HG02981 (cell line): ENCODE measurements around the gene UNC13D.
"Not testable (repeated sequence)": the region's sequence is repeated elsewhere in the genome, so short reads cannot be mapped to it uniquely, and the experiment has no call there.

Experiments
- ATAC-seq: cut with Tn5 transposase; IDR thresholded peaks from one replicate; pipeline ENCODE4 v1.9.1; 2021; ENCODE audit warnings: mild to moderate bottlenecking, moderate library complexity; ENCODE audit not compliant: unreplicated experiment

Gene UNC13D

DNA sequence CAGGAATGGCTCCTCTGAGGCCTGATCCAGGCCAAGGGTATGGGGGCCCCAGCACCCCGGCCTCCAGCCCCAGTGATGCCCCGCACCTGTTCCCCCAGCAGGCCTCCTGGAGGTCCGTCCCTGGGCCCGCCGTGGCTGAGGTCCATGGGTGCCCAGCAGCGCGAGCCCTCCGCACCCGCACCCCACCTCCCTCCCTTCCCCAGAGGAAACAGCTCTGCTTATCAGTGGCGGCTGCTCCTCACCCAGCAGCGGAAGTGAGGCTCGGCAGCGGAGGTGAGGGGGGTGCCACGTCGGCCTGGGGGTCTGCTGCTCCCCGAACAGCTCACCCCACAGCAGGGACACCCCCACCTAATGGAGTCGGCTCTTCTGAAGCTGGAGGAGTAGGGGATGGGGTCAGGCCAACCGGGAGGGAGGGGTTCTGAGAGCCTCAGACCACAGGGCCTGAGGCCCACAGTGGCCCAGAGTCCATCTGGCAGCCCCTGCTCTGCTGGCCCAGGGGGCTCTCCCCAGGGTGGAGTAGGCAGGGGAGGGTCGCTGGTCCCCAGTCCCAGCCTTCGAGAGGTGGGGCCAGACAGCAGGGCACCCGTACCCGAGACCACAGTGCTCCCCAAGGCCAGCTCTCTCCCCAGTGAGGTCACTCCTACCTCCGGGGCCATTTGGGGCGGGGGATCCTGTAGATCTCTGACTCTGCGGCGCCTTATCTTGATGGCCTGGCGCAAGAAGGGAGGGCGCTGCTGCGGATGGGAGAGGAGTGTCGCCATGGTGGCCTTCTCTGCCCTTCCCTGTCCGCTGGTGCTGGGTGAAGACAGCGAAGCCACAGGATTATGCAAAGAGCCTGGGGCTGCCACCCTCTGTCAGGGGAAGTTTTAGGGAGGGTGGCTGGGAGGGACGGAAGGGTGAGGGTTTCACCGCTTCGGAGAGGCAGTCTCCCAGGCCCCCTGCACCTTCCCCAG, at the start of gene UNC13D:
Gene UNC13D, minus strand, starts transcription at position 828 of the 953 bp plus-strand sequence. Its CDS starts 67 bp downstream, at position 761.
- peak; percentile 20 for ATAC-seq

DNA sequence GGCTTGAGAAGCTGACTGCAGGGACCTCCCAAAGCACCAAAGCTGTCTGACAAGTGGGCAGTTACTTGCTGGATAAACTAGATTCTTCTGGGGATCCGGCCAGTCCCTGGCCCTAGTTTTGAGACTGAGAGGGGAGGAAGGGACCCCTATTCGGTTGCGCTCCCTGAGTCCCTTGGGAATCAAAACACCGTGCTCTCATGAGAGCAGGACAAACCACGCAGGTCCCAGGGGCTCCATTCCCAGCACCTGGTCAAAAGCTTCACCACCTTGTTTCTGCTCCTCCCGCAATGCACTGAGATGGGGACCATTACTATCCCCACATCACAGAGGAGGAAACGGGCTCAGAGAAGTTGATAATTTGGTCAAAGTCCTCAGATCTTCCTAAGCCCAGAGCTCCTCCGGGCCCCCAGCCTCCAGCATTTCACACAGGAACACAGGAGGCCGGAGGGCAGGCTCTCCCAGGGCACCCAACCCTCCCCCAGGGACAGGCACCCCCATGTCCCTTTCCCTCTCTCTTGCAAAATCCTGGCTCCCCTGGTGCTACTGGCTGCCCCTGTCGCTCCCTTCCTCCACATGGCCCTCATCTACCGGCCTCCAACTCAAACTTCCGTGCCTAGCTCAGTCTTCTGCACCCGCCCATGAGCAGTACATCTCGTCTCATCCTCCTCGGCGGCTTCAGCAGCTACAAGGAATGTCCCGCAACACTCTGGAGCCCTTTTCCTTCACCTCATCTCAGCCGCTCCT, 49.3 kb upstream of the UNC13D start:
- no peak for ATAC-seq

DNA sequence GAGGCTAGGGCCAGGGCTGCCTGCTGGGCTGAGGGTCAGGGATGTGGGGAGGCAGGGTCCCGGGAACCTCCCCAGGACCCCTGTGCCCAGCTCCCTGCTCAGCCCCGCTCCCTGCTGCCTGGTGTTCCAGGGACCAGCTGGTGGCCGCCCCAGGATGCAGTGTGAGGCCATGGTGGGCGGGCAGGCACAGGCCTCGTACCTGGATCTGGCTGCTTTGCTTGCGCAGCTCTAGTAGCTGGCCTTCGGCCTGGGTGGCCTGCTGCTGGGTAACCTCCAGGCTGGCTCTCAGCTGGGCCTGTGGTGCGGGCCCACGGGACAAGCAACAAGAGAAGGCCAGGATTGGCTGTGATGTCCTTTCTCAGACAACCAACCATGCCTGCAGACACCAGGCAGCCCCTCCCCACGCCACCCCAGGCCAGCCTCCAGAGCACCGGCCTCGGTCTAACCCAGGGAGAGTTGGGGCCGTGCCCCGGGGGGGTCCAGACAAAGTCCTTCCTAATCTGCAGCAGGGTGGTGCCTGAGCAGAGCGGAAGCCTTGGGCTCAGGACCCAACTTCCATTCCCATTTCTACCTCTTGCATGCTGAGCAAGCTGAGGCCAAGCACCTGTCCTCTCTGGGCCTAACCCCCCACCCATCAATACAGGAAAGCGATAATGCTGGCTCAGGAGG, 48.5 kb upstream of the UNC13D start:
- no peak for ATAC-seq

DNA sequence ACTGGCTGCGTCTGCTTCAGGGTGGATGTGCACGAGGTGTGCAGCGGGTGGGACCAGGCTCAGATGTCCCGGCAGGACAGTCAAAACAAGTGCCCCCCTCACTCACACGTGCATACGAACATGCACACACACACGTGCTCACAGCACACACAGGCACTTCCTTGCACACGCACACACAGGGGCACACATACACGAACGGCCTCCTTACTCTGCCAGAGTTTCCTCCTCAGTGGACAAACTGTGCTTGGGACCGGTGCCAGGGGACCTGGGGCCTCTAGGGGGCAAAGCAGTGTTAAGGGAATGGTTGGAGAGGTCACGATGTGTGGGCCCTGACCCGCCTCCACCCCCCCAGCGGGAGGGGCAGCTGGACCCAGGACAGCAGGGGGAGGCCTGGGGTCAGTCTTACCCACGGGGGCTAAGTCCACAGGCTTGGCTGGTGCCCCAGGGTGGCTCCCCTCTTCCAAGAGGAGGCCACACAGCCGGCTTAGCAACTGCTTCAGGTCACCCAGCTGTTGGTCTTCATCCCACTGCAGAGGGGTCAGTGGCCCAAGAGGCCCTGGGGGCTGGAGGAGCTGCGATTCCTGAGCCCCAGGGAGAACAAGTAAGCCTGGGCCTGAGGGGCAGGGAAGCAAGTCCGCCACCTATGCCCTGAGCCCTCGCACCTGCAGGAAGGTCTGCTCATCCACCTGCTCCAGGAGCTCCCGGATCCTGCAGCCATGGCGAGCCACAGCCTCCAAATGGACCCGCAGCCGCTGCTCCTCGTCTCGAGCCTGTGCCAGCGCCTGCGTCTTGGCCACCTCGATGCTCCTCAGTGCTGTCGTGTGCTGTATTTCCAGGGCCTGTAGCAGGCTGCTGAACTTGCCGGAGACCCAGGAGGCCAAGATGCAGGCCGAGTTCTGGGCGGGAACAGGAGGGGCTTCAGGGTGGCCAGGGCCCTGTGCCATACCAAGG, 47.7 kb upstream of the UNC13D start:
- ATAC-seq, result no peak

DNA sequence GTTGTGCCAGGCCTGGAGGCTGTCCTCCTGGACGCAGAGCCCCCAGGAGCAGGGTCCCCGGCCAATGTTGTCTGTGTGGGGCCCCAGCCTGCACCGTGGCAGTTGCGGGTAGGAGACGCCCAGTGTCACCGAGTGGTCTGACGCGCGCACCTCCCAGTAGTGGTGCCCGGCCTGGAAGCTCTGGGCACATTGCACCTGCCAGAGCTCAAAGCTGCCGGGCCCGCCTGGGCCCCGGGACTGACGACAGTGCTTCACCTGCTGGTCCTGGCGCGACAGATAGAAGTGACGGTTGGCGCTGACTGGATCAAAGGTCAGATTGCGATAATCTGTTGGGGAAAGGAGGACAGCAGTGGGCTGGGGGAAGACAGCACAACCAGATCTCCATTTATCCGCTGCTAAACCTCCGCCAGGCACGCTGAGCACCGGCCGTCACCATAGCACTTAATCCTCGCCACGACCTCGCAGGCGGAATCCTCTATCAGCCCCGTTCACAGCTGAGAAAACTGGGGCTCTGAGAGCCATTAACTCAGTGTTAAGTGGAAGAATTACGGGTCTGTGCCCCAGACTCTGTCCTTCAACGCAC, 46.9 kb upstream of the UNC13D start:
- ATAC-seq, result no peak

DNA sequence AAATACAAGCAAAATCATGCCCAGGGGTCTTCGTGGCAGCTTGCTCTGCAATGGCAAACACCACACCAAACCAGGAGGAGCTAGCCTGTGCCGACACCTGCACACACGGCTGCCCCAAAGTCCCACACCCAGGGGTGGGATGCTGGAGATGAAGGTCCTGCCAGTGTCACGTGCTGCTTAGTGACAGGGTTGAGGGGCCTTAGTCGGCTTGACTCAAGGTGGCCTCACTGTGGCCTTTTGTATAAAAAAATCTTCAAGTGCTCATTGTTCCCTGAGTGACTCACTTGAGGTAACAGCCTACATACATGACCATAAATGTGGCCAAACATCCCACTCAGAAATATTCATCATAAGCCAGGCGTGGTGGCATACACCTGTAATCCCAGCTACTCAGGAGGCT, 45.2 kb upstream of the UNC13D start:
- ATAC-seq, result no peak

DNA sequence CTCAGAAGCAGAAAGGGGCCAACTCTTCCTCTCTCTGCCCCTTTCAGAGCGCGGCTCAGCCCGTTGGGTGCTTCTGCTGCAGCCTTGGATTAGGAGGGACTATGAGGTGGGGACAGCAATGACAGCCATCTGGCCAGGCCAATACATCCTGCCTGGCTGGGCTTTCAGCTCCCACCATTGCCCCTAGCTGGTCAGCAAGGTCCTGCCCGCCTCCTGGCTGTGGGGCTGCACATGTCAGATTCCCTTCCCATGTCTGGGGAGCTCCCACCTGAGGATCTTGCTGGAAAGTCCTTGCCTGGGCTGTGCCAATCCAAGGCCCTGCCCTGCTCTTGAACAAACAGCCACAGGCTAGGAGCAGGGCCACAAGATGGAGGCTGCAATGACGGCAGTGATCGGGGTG, 44.3 kb upstream of the UNC13D start:
- no peak for ATAC-seq

DNA sequence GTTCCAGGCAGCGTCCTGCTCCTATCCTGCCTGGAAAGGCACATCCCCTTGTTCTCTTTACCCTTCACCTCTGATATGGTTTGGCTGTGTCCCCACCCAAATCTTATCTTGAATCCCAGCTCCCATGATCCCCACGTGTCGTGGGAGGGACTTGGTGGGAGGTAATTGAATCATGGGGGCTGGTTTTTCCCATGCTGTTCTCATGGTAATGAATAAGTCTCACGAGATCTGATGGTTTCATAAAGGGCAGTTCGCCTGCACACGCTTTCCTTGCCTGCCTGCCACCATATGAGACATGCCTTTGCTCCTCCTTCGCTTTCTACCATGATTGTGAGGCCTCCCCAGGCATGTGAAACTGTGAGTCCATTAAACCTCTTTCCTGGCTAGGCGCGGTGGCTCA, 41.7 kb upstream of the UNC13D start:
- ATAC-seq, result not testable (repeated sequence)

DNA sequence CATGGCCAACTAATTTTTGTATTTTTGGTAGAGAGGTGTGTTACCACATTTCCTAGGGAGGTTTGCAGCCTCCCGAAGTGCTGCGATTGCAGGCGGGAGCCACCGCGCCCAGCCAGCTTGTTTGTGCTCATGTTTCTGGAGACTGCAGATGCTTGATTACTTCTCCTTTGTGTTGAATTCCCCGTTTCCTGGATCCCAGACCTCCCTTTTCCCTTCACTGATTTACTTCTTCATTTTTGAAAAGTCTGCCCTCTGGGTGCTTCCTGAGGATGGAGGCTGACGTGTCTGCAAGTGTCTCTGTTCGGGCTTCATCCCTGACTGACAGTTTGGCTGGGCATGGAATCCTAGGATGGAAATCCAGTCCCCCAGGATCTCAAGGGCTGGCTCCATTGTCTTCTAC, 41.2 kb upstream of the UNC13D start:
- no peak for ATAC-seq

DNA sequence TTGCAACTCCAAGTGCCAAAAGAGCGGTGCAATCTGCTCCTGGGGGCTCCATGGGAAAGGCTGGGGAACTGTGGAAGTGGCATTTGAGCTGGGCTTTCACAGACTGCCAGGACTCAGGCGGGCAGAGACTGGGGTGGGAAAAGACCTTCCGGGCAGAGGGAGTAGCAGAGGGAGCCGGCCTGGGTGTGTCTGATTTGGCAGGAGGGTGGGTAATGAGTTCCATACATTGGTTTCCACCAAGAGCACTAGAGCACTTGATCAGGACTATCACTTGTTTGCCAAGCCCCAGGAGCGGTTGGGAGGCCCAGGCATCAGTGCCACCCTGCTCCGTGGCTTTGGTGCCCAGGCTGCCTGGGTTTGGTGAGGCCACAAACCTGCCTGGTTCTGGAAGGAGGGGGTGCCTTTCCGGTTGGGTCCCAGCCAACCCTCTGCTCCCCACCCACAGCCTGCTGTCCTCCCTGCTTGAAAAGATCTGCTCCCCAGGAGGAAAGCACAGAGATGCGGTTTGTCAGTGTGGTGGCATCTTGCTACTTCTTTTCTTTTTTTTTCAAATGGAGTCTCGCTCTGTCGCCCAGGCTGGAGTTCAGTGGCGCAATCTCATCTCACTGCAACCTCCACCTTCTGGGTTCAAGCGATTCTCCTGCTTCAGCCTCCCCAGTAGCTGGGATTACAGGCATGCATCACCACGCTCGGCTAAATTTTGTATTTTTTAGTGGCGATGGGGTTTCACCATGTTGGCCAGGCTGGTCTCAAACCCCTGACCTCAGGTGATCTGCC, 37.7 kb upstream of the UNC13D start:
- ATAC-seq, result no peak

DNA sequence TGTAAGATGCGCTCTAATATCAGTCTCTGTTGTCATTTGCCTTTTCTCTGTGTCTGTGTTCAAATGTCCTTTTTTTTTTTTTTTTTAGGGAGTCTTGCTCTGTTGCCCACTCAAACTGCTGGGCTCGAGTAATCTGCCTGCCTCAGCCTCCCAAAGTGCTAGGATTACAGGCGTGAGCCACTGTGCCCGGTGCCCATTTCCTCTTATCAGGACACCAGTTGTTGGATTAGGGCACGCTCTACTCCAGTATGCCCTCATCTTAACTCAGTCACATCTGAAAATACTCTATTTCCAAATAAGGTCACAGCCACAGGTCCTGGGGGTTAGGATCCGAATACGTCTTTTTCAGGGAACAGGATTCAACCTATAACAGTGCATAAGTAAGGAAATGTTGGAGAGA, 36.1 kb upstream of the UNC13D start:
- no peak for ATAC-seq

DNA sequence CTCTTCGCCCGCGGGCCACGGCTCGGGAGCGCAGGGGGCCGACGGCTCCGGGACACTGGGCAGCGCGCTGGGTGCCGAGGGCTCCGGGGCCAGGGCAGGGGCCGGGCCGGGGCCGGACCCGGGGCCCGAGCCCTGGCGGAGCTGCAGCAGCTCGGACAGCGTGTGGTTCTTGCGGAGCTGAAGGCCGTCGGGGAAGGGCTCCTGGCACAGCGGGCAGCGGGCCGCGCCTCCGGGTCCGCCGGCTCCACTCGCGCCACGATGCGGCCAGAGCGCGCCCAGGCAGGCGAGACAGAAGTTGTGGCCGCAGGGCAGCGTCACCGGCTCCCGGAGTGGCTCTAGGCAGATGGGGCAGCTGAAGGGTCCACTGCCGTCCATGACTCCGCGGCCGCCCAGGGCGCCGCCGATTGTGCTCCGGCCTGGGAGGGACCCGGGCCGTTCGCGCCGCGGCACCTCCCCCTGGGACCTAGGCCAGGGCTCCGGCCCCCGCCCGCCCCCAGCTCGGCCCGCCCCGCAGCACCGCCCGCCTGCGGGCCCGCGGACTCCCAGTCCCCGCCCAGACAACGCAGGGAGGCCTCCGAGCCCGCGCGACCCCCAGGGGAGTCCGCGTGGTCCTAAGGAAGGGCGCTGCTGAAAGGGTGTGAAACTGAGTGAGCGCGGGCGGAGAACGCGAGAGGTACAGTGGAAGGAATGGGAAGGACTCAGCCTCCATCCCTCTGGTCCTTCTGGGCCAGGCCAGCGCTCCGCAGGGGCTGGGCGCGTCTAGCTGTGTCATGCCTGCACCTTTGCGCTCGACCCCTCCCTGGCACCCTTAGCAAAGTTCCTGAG, 34.2 kb upstream of the UNC13D start, which contains the start of gene TRIM47:
Gene TRIM47, minus strand, starts transcription at position 408 of the 825 bp plus-strand sequence. Its CDS starts 33 bp downstream, at position 375.
- ATAC-seq, result no peak

DNA sequence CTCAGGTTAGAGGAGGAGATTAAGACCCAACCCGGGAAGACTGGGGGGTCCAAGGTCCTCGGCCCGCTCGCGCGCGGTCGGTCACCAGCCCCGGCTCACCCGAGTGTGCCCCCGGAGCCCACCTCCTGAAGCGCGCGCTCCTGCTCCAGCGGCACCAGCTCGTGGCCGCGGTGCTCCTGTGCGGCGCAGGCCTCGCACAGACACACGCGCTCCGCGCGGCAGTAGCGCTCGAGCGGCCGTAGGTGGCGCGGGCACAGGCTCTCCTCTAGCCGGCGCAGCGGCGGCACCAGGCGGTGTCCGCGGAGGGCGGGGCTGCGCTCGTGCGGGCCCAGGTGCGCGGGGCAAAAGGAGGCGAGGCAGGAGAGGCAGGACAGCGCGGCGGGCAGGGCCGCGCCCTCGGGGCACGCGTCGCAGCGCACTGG, 33.6 kb upstream of the UNC13D start:
- peak; percentile 46 for ATAC-seq

DNA sequence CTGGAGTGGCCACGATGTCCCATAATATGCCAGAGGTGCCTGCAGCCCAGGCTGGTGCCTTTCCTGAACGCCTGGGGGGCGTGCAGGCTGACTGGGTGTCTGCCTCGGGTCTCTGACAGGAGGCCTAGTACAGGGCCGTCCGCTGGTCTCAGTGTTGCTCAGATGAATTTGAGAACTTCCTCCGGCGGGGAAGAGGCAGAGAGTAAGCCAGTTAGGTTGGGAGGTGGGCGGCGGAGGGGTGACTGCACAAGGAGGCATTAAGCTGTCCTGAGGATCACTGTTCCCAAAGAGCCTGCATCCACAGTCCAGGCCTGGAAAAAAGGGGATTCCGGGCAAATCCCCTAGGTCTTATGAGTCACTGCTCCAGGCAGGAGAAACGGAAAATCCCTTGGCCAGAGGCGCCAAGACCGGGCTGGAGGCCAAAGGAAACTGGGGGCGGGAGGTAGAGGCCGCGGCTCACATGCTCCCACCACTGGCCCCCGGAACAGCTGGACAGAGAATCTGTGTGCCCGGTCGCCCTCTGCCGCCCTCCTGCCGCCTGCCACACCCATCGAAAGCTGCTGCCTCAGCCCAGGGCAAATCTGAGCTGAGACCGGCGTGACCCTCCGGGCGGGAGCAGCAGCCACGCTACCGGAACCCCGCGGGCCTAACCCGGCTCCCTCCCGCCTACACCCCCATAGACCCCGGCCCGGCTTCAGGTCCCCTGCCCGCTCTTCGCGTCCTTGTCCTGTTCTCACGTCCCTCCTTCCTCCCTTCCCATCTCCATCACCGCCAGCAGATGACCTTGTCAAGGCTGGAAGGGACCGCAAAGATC, 32.9 kb upstream of the UNC13D start:
- no peak for ATAC-seq

DNA sequence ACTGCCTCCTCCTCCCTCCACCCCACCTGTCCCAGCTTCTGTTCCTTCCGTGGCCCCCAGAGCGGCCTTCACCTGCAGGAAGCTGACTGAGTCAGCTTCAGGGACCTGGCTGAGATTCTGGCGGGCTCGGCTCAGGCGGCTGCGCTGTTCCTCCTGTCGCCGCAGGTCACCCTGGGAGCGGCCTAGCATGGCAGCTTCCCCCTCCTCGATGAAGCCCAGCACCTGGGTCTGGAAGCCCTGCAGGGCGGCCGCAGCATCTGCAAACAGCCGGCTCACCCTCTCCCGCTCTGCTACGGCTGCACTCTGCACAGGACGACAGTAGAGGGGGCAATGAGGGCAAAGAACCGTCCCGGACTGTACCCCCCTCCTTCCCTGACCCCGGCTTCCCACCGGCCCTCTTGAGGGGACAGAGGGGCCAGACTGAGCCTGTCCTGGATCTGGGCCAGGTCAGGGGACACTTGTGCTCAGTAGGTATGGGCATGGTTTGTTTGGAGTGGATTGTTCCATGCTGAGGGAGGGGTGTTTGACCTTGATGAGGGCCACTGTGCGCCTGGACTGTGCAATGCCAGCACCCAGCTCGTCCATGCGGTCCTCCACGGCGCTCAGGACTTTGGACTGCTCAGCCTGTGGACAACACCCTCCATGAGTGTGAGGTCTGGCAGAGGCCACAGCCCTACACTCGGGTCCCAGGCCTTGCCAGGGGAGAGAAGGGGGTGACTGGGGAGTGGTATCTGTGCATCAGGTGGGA, 32.2 kb upstream of the UNC13D start:
- ATAC-seq, result no peak

DNA sequence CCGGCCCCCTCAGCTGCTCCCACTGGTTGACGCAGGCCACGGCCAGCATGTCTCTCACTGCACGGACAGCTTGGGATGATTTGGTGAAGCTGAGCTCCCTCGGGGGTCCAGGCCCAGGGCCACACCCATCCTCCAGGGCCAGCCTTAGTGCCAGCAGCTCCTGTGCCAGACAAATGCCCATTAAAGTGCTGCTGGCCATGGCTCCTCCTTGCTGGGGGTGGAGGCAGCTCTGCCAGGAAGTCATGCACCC, 31.7 kb upstream of the UNC13D start:
- ATAC-seq, result no peak
